ENCODE results near the gene AHCYL2.
"Not testable (repeated sequence)": the region's sequence is repeated elsewhere in the genome, so short reads cannot be mapped to it uniquely, and the experiment has no call there.

AHCYL2 gene

DNA sequence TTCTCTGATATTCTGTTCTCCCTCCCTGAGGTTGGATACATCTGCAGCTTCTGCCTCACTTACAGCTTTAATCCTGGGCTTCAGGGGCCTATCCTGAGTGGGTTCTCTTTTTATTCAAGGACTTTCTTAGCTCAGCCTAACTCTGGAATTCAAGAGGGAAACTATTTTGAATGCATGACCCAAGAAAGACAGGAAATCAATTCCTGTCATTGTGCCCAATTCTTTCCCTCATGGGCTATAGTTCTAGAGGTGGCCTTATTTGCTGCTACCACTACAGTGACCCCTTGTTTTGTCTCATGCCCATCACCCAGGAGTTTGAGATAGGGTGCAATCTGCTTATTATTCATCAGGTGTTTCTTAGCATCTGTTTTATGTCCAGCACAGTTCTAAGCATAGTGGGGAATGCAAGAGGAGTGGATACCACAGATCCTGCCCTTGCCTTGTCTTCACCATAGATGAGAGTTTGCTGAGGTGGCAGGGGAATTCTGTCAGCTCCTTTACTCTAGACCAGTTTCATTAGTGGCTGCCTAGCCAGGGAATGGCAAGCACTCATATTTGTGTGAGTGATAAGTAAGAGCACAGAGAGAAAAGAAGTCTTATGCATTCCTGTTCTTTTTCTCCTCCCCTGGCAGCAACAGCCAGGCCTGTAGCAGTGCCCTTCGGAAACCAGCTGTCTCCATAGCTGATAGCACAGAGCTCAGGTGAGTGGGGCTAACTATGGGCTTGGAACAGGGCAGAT is 228.8 kb downstream of the AHCYL2 start:
- DNase-seq (ENCODE audit: low read depth, low spot score) = no peak

DNA sequence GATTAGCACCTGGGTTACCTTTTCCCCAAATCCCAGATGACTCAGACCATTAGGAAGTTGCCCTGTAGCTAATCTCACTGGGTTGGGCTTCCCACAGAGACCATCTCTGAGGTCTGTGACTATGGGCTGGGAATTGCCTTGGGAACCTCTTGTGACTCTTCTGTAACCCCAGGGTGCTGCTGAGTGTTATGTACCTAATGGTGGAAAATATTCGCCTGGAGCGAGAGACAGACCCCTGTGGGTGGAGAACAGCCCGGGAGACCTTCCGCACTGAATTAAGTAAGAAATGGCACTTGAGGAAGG is 229.4 kb downstream of the AHCYL2 start:
- DNase-seq (ENCODE audit: low read depth, low spot score) = no peak

- no peak for DNase-seq (ENCODE audit: low read depth, low spot score)
Measured at GRCh38 chr7:129456421-129456820, 231.6 kb downstream of the AHCYL2 start.

- no peak for DNase-seq (ENCODE audit: low read depth, low spot score)
Measured at GRCh38 chr7:129457101-129457500, 232.3 kb downstream of the AHCYL2 start.

GRCh38 chr7:129458171-129458570 is 233.3 kb downstream of the AHCYL2 start:
- DNase-seq (ENCODE audit: low read depth, low spot score) = no peak

DNA sequence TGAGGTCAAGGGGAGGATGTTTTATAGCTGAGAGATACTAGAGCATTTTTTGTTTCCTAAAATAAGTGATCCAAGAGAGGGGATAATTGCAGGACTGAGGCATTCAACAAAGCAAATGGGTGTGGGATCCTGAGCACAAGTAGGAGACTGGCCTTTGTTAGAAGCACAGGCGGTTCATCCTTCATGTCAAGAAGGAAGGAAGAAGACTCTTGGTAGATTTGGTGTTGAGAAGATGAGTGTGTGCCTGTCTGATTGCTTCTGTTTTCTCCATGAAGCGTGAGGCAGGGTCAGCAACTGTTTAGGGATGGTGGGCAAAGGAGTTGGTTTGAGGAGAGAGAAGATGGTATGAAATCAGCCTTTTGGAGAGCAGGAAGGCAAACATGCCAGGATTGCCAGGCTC is 237.0 kb downstream of the AHCYL2 start:
- DNase-seq (ENCODE audit: low read depth, low spot score) = no peak

GRCh38 chr7:129462420-129462819 is 237.6 kb downstream of the AHCYL2 start:
- DNase-seq (ENCODE audit: low read depth, low spot score) = no peak

DNA sequence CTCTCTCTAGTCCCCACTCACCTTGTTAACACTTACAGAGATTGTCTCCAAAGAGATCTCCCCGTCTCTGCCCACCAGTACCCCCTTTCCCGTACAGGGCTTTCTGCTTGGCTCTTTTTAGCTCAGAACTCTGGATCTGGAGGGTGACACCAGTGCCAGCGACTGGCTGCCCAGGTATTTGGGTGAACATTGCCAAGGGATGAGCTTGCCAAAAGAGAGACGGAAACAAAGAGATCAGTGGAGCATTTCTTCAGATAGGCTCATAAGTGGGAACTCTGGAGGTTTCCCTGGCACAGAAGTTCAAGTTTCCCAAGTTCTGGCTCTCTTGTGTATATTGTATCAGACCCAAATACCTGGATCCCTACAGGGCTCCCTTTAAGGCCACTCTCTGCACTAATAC is 239.4 kb downstream of the AHCYL2 start:
- no peak for DNase-seq (ENCODE audit: low read depth, low spot score)

DNA sequence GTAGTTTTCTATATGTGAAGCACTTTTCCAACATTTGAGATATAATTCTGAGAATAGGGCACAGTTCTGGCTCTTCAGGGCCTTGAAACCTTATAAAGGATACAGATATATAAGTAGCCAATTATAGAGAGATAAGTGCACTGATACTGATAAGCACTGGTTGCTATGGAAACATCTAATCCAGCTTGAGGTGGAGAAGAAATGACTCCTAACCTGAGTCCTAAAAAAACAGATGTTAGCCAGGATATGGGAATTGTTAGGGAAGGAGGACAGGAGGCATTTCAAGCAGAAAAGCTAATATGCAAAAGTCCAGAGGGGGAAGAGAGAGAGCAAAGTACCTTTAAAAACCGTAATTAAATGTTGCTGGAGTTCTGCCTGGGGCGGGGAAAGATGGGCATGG is 240.2 kb downstream of the AHCYL2 start:
- no peak for DNase-seq (ENCODE audit: low read depth, low spot score)

DNA sequence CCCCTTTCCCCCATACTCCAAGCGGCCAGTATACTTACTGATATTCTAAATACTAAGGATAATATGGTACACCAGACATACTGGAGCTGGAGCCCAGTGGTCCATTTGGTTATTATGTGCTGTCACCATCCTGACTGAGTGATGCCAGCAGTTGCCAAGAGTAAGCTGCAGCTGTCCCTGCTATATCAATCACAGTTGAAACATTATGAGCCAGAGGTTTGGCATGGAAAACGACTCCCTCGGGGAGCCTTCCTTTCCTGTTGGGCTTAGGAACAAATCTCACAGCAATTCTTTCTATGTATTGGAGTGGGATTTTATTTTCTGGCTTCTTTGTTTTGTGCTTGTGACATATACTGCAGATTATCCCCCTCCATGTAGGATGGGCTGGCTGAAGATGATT is 242.0 kb downstream of the AHCYL2 start:
- DNase-seq (ENCODE audit: low read depth, low spot score) = no peak

- no peak for DNase-seq (ENCODE audit: low read depth, low spot score)
Measured at GRCh38 chr7:129468087-129468486, 243.3 kb downstream of the AHCYL2 start.

- no peak for DNase-seq (ENCODE audit: low read depth, low spot score)
Measured at GRCh38 chr7:129468547-129468946, 243.7 kb downstream of the AHCYL2 start.

- no peak for DNase-seq (ENCODE audit: low read depth, low spot score)
Measured at GRCh38 chr7:129469930-129470329, 245.1 kb downstream of the AHCYL2 start.

GRCh38 chr7:129470411-129470810 is 245.6 kb downstream of the AHCYL2 start:
- DNase-seq (ENCODE audit: low read depth, low spot score) = no peak

DNA sequence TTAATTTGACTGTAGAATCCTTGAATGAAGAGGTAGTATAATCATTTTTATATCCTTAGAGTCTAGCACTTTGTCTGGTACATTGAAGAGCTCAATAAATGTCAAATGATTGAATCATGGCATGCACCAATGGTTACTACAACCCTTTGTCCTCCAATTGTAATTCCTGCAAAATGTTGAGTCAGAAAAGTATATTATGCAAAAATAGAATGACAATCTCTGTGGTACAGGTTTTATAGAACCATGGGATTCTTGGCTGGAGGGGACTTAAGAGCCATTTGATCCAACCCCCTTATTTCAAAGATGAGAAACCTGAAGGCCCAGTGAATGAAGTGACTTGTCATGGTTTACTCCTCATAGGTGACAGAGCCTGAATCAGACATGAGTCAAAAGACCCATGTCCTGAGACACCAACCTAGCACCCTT is 246.6 kb downstream of the AHCYL2 start:
- no peak for DNase-seq (ENCODE audit: low read depth, low spot score)

DNA sequence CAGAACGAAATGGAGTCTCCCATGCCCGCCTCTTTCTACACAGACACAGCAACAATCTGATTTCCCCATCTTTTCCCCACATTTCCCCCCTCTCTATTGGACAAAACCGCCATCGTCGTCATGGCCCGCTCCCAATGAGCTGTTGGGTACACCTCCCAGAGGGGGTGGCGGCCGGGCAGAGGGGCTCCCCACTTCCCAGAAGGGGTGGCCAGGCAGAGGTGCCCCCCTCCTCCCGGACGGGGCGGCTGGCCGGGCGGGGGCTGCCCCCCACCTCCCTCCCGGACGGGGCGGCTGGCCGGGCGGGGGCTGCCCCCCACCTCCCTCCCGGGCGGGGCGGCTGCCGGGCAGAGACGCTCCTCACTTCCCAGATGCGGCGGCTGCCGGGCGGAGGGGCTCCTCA is 251.1 kb downstream of the AHCYL2 start:
- not testable (repeated sequence) for DNase-seq (ENCODE audit: low read depth, low spot score)

DNA sequence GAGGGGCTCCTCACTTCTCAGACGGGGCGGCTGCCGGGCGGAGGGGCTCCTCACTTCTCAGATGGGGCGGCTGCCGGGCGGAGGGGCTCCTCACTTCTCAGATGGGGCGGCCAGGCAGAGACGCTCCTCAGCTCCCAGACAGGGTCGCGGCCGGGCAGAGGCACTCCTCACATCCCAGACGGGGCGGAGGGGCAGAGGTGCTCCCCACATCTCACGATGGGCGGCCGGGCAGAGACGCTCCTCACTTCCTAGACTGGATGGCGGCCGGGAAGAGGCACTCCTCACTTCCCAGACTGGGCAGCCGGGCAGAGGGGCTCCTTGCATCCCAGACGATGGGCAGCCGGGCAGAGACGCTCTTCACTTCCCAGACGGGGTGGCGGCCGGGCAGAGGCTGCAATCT is 251.6 kb downstream of the AHCYL2 start:
- not testable (repeated sequence) for DNase-seq (ENCODE audit: low read depth, low spot score)

Measured in iPS DF 19.7 (cell line).